GM18519 (cell line): ENCODE results near the gene FMO2.

ENCODE experiments used
- ATAC-seq: cut with Tn5 transposase; IDR thresholded peaks from one replicate; pipeline ENCODE4 v1.9.1; 2021; ENCODE audit warnings: mild to moderate bottlenecking, moderate library complexity; ENCODE audit not compliant: unreplicated experiment, low FRiP score

FMO2 gene

DNA sequence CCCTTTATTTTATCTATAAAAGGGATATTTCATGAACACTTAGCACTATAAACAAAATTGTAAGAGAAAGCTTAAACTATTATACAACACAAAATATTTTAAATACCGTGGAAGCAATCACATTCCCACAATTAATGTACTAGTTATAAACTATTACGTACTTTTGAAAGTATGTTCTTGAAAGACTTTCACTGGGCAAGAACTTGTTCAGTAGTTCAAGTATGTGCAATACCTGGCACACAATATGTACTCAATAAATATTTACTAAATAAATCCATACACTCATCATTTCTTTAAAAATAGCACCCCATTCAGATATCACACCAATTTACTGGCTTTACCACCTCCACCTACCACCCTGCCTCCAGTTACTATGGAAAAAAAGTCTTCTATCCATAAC, 12.6 kb upstream of the FMO2 start:
- no peak for ATAC-seq

DNA sequence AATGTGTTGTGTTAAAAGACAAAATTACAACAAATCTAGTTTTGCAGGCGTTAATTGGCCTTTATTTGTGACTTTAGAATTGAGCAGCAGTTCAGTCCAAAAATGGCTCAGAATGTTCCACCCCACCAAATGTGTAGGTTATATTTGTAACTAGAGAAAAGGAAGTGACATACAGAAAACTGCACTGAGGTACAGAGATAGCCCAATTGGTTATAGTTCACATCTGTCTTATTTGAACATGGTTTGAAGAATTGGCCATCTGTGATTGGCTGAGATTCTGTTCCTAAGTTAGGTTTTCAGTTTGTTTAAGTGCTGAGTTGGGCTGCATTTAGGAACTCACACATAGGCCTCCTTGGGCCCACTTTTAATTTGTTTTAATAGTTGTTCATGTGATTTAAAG, 12.0 kb upstream of the FMO2 start:
- ATAC-seq, result peak; percentile 84

DNA sequence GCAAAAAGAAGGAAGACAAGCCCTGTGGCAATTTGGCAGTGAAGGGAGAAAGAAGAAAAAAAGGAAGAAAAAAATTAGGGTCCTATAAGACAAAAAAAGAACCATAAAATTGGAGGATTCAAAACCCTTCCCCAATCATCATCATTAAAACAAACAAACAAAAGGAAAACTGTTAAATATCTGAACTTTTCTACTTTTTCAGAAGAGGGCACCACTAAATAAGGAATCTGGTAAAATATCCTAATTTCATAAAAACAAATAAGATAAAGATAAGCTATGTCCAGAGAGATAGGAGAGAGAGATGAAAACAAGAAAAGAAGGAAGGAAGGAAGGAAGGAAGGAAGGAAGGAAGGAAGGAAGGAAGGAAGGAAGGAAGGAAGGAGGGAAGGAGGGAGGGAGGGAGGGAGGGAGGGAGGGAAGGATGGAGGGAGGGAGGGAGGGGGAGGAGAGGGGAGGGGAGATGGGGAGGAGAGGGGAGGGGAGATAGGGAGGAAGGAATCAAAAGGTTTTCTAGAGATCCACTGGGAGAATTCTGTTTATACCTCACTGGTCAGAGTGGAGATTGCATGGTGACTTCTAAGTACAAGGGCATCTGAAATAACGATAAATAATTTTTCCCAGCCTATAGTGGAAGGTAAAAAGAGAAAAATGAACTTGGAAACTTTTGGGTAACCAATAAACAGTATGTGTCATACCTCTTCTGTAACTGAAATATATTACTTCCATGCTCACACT, 10.4 kb upstream of the FMO2 start:
- no peak for ATAC-seq

DNA sequence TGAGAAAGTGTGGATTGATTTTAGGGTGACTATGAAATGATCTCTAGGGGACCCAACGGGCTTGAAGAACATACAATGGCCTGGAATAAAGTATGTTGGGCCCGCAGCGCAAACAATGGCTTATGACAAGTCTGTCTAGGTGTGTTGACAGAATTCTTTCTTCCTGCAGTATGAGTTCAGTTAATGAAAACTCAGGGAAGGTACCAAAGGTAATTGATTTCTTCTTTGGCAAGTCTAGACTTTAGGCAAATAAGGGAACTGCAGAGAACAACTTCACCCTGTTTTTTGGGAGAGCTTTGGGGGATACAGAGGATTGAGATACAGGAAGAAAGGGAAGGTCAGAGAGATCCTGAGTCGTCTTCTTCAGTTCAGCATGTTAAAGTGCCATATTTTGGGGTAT, 7.8 kb upstream of the FMO2 start:
- no peak for ATAC-seq

DNA sequence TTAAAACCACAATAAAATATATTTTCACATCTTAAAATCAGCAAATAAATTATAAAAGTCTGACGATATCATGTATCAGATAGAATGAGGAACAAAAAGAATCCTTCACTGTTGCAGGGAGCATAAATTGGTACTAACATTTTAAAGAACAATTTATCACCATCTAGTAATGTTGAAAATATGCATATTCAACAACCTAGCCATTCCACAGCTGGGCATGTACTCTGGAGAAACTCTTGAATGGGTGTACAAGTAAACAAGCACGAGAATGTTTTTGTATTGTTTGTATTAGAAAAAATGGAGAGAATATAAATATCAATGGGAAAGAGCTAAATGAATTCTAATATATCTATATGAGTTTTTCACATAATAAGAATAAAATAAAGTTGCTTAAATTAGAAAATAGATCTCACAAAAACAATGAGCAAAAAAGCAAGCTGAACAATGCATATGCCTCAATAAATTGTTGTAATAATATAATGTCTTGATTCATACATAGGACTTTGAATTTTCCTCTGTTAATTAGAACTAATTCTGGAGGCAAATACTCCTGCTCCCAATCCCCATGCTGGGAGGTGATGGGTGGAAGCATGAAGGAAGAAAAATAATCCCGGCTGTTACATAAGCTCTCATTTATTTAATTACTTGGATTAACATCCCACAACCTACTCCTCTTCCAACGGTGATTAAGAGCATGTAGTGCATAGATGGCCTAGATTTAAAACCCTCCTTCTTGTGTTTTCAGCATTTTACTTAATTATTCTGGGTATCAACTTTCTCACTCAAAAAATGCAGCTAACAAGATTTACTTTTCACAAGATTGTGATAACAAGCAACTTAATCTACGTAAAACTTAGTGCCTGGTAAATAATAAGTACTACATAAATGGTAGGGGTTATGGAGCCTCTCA, 5.5 kb upstream of the FMO2 start:
- ATAC-seq, result no peak

DNA sequence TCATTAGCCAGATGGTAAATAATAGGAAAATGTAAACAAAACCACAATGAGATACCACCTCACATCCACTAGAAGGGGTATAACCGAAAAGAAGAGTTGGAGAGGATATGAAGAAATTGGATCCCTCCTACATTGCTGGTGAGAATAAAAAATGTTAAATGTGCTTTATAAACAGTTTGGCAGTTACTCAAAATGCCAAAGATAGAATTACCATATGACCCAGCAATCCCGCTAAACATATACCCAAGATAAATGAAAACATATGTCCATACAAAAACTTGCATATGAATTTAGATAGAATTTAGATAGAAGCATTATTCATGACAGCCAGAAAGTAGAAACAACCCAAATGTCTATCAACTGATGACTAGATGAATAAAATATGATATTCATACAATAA, 4.4 kb upstream of the FMO2 start:
- no peak for ATAC-seq

DNA sequence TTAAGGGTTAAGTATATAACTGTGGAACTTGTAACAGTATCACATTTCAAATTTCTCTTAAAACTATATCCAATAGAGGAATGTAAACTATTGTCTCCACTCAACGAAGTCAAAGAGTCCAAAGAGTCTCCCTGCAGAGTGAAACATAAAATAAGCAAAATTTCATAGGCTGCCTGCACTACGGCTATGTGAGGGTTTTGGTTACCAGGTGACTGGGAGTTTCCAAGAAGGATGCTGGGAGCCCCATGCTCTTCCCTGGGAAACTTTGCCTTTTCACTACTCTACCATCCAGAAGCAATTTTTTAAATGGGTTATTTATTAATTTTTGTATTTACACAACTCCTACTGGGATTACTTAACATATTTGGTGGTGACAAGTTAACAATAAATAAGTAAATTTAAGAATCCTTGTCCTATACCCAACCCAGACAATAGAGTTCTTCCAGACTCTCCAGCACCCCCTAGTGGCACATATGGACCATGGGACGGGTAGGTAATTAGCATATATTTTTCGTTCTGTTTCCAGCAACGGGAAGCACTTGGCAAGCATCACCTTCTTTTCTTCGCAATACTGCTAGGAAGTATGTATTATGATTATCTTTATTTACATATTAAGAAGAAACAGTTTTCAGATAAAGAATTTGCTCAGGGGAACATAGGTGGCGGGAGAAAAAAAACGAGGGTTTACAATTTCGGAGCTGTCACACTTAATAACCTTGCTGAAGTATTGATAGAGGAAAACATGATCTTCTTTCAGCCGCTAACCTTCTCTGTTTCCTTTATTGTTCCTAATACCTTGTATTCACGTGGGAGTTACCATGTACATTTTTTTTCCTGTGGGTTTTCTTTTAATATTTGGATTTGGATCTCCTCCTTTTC, 3.5 kb downstream of the FMO2 start:
- ATAC-seq, result peak; percentile 76

DNA sequence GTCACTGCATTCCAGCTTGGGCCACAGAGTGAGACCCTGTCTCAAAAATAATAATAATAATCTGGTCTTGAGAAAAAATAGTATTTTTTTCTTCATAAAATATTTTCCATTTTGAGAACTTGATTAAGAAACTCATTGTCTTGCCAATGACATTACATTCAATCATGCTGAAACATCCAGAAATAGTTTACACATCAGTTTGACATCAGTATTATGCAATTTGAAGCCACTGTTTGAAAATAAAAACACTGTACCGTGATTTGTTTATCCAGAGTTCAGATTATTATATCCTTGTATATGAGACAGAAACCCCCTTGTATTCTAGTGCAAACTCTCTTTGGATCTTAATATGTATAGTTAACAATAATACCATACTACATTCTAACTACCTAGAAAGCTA, 6.9 kb downstream of the FMO2 start:
- ATAC-seq, result no peak

DNA sequence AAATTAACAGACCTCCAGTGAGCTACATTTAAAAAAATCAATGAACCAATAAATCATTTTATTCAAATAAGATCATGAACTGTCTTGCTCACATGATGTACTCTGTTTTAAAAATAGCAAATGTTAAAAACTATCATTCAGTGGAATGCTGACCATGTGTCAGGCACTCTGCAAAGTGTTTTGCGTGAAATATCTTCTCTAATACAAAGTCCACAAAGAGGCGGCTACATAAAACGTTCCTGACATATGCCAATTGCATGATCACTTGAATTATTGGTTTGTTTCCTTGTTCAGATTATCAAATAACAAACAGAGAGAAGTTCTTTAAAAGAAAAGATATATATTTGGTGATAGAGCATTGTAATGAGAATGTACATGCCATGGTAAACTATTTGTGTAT, 10.7 kb downstream of the FMO2 start:
- ATAC-seq, result no peak

DNA sequence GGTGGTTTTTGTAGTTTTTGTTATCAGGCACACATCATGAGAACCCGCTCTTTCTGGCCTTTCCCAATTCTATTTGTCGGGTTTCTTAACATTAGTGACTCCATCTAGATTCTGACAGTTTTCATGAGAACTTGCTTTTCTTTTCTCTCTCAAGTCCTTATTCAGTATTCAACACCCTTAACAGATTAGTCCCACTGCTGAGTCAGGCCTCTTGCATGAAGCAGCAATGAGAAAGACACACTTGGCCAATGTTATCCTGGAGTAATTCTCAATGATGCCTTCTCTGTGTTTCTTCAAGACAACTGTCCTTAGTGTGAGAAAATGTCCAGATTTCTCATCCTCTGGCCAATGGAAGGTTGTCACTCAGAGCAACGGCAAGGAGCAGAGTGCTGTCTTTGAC, 11.3 kb downstream of the FMO2 start:
- ATAC-seq, result no peak

DNA sequence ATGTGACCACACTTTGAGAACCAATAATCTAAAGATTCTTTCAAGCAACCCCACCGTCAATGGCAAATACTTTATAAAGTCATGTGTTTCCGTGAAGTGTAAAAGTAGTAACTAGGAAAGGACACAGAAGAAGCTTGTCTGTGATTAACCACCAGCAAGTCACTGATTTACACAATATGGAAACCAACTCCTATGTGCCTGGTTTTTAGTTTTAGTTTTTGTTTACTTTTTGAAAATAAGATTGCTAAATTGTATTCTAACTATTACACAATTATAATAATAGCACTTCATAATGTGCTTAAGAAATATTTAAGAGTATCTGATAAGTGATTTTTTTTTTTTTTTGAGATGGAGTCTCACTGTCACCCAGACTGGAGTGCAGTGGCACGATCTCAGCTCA, 13.0 kb downstream of the FMO2 start:
- ATAC-seq, result no peak

DNA sequence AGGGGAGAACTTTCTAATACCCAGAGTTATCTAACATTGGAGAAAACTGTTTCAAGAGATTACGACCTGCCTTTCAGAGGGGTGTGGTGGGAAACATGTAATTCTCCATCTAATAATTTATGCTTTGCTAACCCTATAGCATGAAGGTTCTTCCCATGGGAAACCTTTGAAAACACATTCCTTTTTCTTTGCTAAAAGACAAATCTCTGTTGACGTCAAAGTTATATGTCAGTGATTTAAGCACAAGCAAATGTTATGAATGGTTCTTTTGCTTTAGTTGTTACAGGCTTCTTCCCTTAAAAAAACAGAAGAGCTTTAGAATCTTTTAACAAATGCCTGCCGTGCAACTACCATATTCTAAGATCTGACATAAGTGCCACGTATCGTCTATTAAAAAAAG, 19.2 kb downstream of the FMO2 start:
- no peak for ATAC-seq

DNA sequence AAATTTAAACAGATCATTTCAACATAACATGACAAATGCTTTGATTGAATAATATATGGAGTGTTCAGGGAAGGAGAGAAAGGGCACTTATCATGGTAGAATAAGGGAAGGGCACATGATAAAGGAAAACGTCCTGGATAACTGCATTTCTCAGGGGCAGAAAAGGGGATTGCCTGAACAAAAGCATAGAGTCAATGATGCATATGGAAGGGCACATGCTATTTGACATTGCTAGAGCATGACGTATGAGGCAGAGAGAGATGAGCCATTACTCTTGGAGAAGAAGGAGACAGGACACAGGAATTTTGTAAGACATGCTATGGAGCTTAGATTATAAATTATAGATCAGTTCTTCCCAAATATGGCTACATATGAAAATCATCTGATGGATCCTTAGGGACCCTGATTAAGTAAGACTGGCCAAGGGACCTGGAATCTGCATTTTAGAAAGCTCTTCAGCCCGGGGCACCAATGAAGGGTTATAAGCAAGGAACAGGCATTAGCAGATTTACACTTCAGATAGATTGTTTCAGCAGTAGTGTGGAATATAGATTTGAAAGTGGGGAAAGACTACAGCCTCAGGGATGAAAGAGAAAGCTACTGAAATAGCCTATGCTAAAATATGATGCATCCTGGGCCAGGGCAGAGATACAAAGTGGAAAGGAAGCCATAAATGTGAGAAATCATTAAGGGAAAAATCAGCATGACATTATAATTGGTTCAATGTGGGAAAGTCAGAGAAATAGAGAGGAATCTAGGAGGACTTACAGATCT, 21.3 kb downstream of the FMO2 start:
- no peak for ATAC-seq

DNA sequence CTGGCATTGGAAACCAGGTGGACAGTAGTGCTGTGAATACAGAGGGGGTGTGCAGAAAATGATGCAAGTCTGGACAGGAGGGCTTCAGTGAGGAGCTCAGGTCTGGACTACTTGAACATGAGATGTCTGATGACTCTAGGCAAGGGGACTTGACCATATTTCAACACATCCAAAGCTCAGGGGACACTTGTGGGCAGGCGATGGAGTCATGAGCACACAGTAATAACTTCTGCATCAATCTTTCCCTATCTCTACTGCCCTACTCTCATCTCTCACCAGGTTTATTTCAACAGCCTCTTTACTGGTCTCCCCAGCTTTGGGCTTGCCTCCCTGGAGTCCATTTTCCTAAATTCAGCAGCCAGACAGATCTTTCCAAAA, 21.9 kb downstream of the FMO2 start:
- ATAC-seq, result no peak

DNA sequence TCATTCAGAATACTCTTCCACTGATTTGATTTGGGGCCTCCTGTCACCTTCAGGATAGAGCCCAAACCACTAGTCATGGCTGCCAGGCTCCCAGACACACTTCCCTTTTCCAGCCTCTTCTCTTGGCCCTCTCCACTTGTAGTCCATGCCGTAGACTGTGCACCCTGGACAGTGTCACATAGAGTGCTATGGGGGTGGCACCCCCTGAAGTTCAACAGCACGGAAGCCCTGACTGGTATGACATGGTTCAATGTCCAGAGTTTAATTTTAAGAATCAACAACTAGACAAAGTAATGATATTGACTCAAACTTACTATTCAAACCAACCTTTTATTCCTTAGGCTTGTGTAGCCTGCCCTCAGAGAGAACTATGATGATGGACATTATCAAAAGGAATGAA, 22.3 kb downstream of the FMO2 start:
- ATAC-seq, result no peak

DNA sequence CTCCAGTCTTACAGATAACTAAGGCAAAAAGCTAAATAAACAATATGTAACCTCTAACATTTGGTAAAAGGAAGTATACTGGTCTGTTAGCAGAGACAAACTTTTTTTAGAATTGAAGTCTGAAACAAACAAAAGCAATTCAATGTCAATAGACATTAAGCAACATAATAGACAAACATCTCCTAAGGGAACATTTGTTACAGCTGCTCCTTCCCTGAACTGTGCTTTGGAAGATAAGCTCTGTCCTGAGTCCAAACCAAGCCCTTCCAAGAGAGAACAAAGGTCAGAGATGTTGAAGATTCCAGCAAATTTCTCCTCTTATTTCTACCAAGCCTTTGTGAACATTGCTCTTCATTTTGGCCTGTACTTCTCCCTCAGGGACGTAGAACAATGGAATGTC, 25.3 kb downstream of the FMO2 start:
- ATAC-seq, result no peak

DNA sequence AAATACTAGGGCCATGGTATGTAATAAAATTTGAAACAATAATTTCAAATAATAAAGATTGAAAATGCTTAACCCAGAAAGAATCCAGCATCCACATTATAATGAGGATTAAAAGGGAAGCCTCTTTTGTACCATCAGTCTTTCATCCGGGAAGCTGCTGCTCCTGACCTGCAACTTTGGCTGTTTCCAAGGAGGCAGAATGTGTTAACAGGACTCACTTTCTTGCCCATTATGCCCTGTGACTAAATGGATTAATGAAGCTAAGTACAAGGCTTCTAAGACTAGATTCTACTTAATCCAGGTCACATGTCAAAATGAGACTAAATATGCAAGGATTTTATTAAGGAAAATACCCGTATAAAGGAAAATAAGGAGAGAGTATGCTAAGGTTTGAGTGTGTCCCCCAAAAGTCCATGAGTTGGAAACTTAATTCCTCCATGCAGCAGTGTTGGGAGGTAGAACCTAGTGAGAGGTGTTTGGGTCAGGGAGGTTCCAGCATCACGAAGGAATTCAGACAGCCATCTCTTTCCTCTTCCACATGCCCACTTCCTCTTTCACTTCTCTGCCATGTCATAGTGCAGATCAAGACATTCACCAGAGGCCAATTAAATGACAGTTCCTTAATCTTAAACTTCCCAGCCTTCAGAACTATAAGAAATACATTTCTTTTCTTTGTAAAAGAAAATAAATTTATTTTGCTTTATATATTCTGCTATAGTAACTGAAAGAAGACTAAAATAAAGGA, 27.7 kb downstream of the FMO2 start:
- ATAC-seq, result no peak

DNA sequence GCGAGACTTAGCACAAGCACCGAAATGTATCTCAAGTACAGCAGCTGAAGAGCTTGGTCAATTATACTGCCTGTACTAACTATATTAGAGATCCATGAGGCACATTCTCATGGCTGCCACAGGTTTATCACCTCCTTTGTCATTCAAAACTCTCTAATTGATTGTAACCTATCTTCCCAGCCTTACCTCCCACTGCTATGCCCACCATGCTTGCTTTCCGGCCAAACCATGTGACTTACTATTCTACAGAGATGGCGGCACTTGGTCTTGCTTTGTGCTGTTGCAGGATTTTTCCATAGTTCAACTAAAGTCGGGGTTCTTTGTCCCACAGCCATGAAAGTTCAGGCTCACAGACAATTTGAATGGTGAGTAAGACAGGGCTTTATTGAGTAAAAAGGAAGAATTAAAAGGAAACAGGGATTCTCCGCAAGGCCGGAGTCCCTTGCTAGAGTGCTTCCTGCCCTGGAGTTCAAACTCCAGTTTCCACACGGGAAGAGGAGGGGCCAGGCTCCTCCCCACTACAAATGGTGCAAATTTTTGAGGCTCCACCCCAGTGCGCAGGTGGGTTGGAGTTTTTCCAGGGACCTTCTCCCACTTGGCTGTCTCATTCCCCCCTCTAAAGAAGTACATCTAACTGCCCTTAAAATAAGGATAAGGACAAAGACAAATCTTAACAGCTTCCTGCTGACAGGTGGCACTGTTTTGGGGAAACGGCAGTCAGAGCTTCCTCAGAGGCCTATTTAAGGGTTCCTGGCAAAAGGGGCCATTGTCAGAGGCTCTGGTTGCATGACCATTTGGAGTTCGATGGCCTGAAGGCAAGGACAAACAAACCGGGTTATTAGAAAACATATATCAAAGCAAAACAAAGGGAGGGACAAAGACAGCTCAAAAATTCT, 28.7 kb downstream of the FMO2 start:
- ATAC-seq, result no peak
